ENCODE measurements around the gene SP1. TPM values are rescaled to one million over a fixed set of nuclear protein-coding genes. Genes with fewer than 3 reads are reported as not detected.

Gene SP1
- total RNA-seq, 1 experiment from 2014 or later = 76.8 TPM

DNA sequence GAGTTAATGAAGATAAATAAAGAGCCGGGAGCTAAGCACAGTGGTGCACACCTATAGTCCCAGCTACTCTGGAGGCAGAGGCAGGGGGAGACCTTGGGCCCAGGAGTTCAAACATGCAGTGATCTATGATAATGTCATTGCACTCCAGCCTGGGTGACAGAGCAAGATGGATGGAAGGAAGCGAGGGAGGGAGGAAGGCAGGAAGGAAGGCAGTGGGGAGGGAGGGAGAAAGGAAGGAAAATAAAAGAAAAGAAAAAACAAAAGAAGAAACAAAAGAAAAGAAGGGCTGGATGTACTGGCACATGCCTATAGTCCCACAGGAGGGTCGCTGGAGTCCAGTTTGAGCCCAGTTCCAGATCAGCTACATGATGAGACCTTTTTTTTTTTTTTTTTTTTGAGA, 24.9 kb upstream of the SP1 start:
- peaks cover 5 to 6% of the 10 kb centered on the region in 2 experiments; a peak in 3 of 4 replicates for H3K4me1 Mint-ChIP-seq
- Histone ChIP-seq H3K14ac (ENCODE audit: insufficient read depth, low read length) (no peak overlapping the region), H3K9me3 (ENCODE audit: control insufficient read depth, low read depth, low read length) (no peaks in the 10 kb centered on the region), H3K18ac (ENCODE audit: insufficient read length, low read depth, low read length) (no peak overlapping the region), H2BK20ac (ENCODE audit: low read depth, low read length, poor library complexity, severe bottlenecking) (no peak overlapping the region), H3K79me2 (ENCODE audit: insufficient read depth, low read length) (no peaks in the 10 kb centered on the region), H2AK5ac (ENCODE audit: insufficient read length, low read length) (no peak overlapping the region), H2BK120ac (ENCODE audit: low read depth, low read length, poor library complexity, severe bottlenecking) (no peak overlapping the region), H3K27me3 (ENCODE audit: insufficient read depth, low read length) (no peaks in the 10 kb centered on the region), H2AFZ (ENCODE audit: low read length) (no peak overlapping the region), H3K23me2 (ENCODE audit: insufficient read length, low read depth, low read length, poor library complexity, severe bottlenecking) (no peaks in the 10 kb centered on the region), H3K4me2 (ENCODE audit: insufficient read depth, insufficient read length, low read length) (no peak overlapping the region), H3K27ac (ENCODE audit: insufficient read length, low read depth, low read length) (no peak overlapping the region), H3T11ph (ENCODE audit: low read length) (no peak overlapping the region), H2BK12ac (ENCODE audit: insufficient read length, low read depth, low read length) (no peak overlapping the region), H4K20me1 (ENCODE audit: control insufficient read depth, insufficient read depth, insufficient read length) (no peaks in the 10 kb centered on the region), H3K23ac (ENCODE audit: insufficient read length, low read depth, low read length) (no peak overlapping the region), H3K56ac (ENCODE audit: insufficient read length, low read depth, low read length) (no peak overlapping the region), H2BK5ac (ENCODE audit: insufficient read length, low read length) (no peak overlapping the region), H3K4me1 (ENCODE audit: insufficient read depth, low read length) (no peaks in the 10 kb centered on the region), H3K4ac (ENCODE audit: low read depth, low read length) (no peak overlapping the region), H4K91ac (ENCODE audit: insufficient read length, low read depth, low read length) (no peak overlapping the region), H4K8ac (replicated peaks; ENCODE audit: insufficient read length, low read depth, low read length) (no peak overlapping the region), H3K79me1 (ENCODE audit: insufficient read depth, low read depth, low read length, poor library complexity, severe bottlenecking) (no peaks in the 10 kb centered on the region), H4K5ac (ENCODE audit: insufficient read length, low read depth, low read length) (no peak overlapping the region), H2BK15ac (ENCODE audit: low read depth, low read length) (no peak overlapping the region), H3K9ac (ENCODE audit: extremely low read depth, insufficient read length, low read length) (no peak overlapping the region)
- no peak for DNase-seq
- H3K4me3 Mint-ChIP-seq = no peak overlapping the region
- no peaks in the 10 kb centered on the region; the same call in none of the 2 replicates for H3K27me3 Mint-ChIP-seq (ENCODE audit: low read depth)
- no CpG with 5 or more reads among the region's 3 CpGs for WGBS (ENCODE audit: extremely low coverage, insufficient read length, low lambda C conversion rate)
- TF ChIP-seq, protein P1, sequence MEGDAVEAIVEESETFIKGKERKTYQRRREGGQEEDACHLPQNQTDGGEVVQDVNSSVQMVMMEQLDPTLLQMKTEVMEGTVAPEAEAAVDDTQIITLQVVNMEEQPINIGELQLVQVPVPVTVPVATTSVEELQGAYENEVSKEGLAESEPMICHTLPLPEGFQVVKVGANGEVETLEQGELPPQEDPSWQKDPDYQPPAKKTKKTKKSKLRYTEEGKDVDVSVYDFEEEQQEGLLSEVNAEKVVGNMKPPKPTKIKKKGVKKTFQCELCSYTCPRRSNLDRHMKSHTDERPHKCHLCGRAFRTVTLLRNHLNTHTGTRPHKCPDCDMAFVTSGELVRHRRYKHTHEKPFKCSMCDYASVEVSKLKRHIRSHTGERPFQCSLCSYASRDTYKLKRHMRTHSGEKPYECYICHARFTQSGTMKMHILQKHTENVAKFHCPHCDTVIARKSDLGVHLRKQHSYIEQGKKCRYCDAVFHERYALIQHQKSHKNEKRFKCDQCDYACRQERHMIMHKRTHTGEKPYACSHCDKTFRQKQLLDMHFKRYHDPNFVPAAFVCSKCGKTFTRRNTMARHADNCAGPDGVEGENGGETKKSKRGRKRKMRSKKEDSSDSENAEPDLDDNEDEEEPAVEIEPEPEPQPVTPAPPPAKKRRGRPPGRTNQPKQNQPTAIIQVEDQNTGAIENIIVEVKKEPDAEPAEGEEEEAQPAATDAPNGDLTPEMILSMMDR (conservative IDR thresholded peaks at IDR 0.05) = no peak
- no peaks in the 10 kb centered on the region for H3K36me3 Mint-ChIP-seq (ENCODE audit: insufficient read depth in 1 of 3, low read depth in 3 of 3)
- H3K9me3 Mint-ChIP-seq = no peaks in the 10 kb centered on the region; a peak in 1 of 5 replicates
- 0 out of 7 replicates have a peak overlapping the region, but pooled peaks of 1 of the 3 experiments have one; percentile 7 for H3K27ac Mint-ChIP-seq

Measured in H9 (cell line).